HG02981 (cell line): ENCODE measurements around the gene RASSF4.

Experiments
- ATAC-seq: cut with Tn5 transposase; IDR thresholded peaks from one replicate; pipeline ENCODE4 v1.9.1; 2021; ENCODE audit warnings: mild to moderate bottlenecking, moderate library complexity; ENCODE audit not compliant: unreplicated experiment

The RASSF4 gene

GRCh38 chr10:44961931-44962750 lies 2.5 kb downstream of the RASSF4 start:
- no peak for ATAC-seq

- ATAC-seq = no peak
These were observed 3.5 kb downstream of the RASSF4 start for GRCh38 chr10:44962870-44963738.

- no peak for ATAC-seq
These were observed 4.4 kb downstream of the RASSF4 start for GRCh38 chr10:44963772-44964633.

GRCh38 chr10:44965104-44965503 lies 5.5 kb downstream of the RASSF4 start:
- no peak for ATAC-seq

- peak; percentile 38 for ATAC-seq
These were observed 6.1 kb downstream of the RASSF4 start for GRCh38 chr10:44965651-44966097.

- peak; percentile 30 for ATAC-seq
These were observed 6.7 kb downstream of the RASSF4 start for GRCh38 chr10:44966129-44966815.

GRCh38 chr10:44966816-44967509 lies 7.4 kb downstream of the RASSF4 start:
- no peak for ATAC-seq

GRCh38 chr10:44967616-44968015 lies 8.0 kb downstream of the RASSF4 start:
- no peak for ATAC-seq

GRCh38 chr10:44968091-44968490 lies 8.5 kb downstream of the RASSF4 start:
- ATAC-seq = no peak

- ATAC-seq = no peak
These were observed 9.1 kb downstream of the RASSF4 start for GRCh38 chr10:44968500-44969400.

GRCh38 chr10:44969854-44970253 lies 10.3 kb downstream of the RASSF4 start:
- no peak for ATAC-seq

GRCh38 chr10:44970812-44971395 lies 11.3 kb downstream of the RASSF4 start:
- no peak for ATAC-seq

- ATAC-seq = no peak
These were observed 11.8 kb downstream of the RASSF4 start for GRCh38 chr10:44971434-44971833.

GRCh38 chr10:44971935-44972757 lies 12.5 kb downstream of the RASSF4 start:
- no peak for ATAC-seq

- no peak for ATAC-seq
These were observed 13.3 kb downstream of the RASSF4 start for GRCh38 chr10:44972874-44973306.

- ATAC-seq = peak; percentile 20
These were observed 13.9 kb downstream of the RASSF4 start for GRCh38 chr10:44973323-44974081.
